Hematopoietic multipotent progenitor cell treated with erythropoietin and hydrocortisone succinate and interleukin-3 and kit ligand, for 15 days (in vitro differentiated cells): ENCODE data around the gene HEATR3.

ENCODE experiments used
- DNase-seq: peaks from one replicate; pipeline ENCODE4 v3.0.0-alpha.2; 2015; ENCODE audit warnings: low spot score

HEATR3 gene

GRCh38 chr16:50065624-50066481 lies at the start of gene HEATR3:
HEATR3 (plus strand) TSS chr16:50065970; CDS start chr16:50066132, 162 bp downstream.
- DNase-seq = peak; percentile 92

- DNase-seq = no peak
Measured at GRCh38 chr16:50017553-50017952, 48.2 kb upstream of the HEATR3 start.

GRCh38 chr16:50021544-50021943 lies 44.2 kb upstream of the HEATR3 start:
- DNase-seq = no peak

- DNase-seq = no peak
Measured at GRCh38 chr16:50023641-50024040, 42.1 kb upstream of the HEATR3 start.

GRCh38 chr16:50024207-50024606 lies 41.6 kb upstream of the HEATR3 start:
- no peak for DNase-seq

- peak; percentile 97 for DNase-seq
Measured at GRCh38 chr16:50024684-50025536, 40.9 kb upstream of the HEATR3 start, which contains the start of gene CNEP1R1. CNEP1R1 (plus strand) TSS chr16:50025225; CDS start chr16:50025316, 91 bp downstream.

GRCh38 chr16:50025537-50025931 lies 40.2 kb upstream of the HEATR3 start:
- peak; percentile 35 for DNase-seq

GRCh38 chr16:50027829-50028228 lies 37.9 kb upstream of the HEATR3 start:
- no peak for DNase-seq

GRCh38 chr16:50035468-50035992 lies 30.2 kb upstream of the HEATR3 start:
- DNase-seq = no peak

GRCh38 chr16:50036426-50036825 lies 29.3 kb upstream of the HEATR3 start:
- DNase-seq = no peak

GRCh38 chr16:50037662-50038220 lies 28.0 kb upstream of the HEATR3 start:
- DNase-seq = no peak

GRCh38 chr16:50038286-50038685 lies 27.5 kb upstream of the HEATR3 start:
- no peak for DNase-seq

GRCh38 chr16:50038756-50039529 lies 26.8 kb upstream of the HEATR3 start:
- DNase-seq = no peak

- DNase-seq = no peak
Measured at GRCh38 chr16:50040018-50040417, 25.8 kb upstream of the HEATR3 start.

GRCh38 chr16:50040710-50041109 lies 25.1 kb upstream of the HEATR3 start:
- DNase-seq = no peak

GRCh38 chr16:50043358-50043757 lies 22.4 kb upstream of the HEATR3 start:
- no peak for DNase-seq

GRCh38 chr16:50045412-50045811 lies 20.4 kb upstream of the HEATR3 start:
- DNase-seq = no peak

GRCh38 chr16:50046853-50047252 lies 18.9 kb upstream of the HEATR3 start:
- DNase-seq = no peak

GRCh38 chr16:50047864-50048263 lies 17.9 kb upstream of the HEATR3 start:
- DNase-seq = no peak

- no peak for DNase-seq
Measured at GRCh38 chr16:50050802-50051201, 15.0 kb upstream of the HEATR3 start.

- no peak for DNase-seq
Measured at GRCh38 chr16:50056226-50056625, 9.5 kb upstream of the HEATR3 start.
